Measurements from ENCODE around the gene SLC22A5. TPM values are rescaled to one million over a fixed set of nuclear protein-coding genes. Genes with fewer than 3 reads are reported as not detected.

SLC22A5 gene
- total RNA-seq, 2 donors from 2014 or later = 8.6 to 17.6 TPM

DNA sequence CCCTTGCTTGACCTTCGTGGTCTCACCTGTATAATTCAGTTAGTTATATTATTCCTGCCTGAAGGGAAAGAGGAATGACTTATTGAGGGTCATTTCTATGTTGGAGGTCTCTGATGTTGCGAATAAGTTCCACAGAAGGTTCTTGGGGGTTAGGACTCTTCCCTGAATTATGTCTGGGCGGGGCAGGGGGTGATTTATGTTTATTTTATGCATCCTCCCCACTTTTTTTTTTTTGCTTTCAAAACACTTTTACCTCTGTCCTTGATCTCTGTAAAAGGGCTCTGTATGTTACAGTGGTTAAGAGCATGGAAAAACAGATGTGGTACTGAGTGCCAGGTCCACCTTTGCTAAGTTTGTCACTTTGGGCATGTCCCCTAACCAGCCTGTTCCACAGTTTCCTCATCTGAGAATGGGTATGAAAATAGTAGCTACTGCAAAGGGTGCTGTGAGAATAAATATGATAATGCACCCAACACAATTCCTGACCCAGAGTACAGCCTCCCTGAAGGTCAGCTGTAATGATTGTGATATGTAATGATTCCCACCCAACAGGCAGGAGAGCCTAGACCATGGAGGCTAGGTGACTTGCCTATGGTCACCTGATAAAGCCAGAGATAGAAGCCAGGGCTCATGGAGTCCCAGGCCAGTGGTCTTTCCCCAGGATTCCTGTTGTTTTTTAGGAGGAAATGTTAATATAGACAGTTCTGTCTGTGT lies 54.8 kb downstream of the SLC22A5 start:
- no peak for DNase-seq (ENCODE audit: low spot score)
- peaks cover 0 to 97% of the 10 kb centered on the region in 2 donors for H3K4me1 ChIP-seq
- TF ChIP-seq, protein P1, sequence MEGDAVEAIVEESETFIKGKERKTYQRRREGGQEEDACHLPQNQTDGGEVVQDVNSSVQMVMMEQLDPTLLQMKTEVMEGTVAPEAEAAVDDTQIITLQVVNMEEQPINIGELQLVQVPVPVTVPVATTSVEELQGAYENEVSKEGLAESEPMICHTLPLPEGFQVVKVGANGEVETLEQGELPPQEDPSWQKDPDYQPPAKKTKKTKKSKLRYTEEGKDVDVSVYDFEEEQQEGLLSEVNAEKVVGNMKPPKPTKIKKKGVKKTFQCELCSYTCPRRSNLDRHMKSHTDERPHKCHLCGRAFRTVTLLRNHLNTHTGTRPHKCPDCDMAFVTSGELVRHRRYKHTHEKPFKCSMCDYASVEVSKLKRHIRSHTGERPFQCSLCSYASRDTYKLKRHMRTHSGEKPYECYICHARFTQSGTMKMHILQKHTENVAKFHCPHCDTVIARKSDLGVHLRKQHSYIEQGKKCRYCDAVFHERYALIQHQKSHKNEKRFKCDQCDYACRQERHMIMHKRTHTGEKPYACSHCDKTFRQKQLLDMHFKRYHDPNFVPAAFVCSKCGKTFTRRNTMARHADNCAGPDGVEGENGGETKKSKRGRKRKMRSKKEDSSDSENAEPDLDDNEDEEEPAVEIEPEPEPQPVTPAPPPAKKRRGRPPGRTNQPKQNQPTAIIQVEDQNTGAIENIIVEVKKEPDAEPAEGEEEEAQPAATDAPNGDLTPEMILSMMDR (IDR thresholded peaks at IDR 0.05) = no peak
- H3K27ac ChIP-seq = peak overlapping the region in 1 of 2 donors; percentile 24
- no peaks in the 10 kb centered on the region for H3K27me3 ChIP-seq
- H3K9me3 ChIP-seq = no peaks in the 10 kb centered on the region
- H3K4me3 ChIP-seq = no peak overlapping the region
- peaks cover 13% of the 10 kb centered on the region for H3K36me3 ChIP-seq

DNA sequence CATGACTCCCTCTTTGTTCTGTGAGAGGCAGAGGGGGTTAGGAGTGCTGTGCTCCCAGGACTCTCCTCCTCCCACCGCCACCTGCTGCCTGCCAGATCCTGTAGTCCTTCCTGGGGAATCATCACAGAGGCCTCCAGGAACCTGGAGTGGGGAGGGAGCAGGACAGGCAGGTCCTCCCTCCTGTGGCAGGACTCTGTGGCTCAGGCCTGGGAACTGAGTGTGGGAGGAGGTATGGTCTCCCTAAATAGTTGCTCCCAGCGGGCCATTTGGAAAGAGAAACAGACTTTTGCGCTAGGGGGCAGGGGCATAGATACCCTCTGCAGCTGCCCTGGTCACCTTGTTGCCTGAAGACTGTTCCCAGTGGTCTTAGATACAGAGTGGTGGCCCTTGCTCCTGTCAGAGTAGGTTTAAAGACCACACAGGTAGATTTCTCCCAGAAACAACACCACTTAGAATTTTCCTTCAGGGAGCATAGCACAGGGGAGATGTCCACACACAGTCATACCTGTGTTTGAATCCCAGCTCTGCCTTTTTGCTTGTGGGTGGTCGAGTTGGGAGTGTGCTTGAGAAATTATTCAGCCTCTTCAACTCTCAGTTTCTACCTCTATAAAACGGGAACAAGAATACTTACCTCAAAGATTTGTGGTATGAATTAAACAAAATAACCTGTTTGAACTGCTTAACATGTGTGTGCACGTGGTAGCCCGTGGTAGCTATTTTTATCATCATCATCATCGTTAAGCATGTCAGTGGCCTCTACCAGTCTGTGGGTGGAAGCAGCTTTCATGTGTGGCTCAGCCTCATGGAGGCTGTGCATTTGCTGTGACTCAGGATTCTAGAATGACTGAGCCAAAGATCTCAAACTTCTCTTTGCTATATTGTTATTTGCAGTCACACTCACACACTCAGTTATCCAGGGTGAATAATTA lies 55.8 kb downstream of the SLC22A5 start:
- DNase-seq (ENCODE audit: low spot score) = peak; percentile 57
- H3K9me3 ChIP-seq = no peaks in the 10 kb centered on the region
- H3K27ac ChIP-seq = peak overlapping the region; percentile 46 to 58
- no peaks in the 10 kb centered on the region for H3K27me3 ChIP-seq
- H3K36me3 ChIP-seq = peaks cover 10% of the 10 kb centered on the region
- no peak overlapping the region for H3K4me3 ChIP-seq
- peaks cover 0 to 96% of the 10 kb centered on the region in 2 donors for H3K4me1 ChIP-seq
- TF ChIP-seq, protein P1 (IDR thresholded peaks at IDR 0.05) = no peak

DNA sequence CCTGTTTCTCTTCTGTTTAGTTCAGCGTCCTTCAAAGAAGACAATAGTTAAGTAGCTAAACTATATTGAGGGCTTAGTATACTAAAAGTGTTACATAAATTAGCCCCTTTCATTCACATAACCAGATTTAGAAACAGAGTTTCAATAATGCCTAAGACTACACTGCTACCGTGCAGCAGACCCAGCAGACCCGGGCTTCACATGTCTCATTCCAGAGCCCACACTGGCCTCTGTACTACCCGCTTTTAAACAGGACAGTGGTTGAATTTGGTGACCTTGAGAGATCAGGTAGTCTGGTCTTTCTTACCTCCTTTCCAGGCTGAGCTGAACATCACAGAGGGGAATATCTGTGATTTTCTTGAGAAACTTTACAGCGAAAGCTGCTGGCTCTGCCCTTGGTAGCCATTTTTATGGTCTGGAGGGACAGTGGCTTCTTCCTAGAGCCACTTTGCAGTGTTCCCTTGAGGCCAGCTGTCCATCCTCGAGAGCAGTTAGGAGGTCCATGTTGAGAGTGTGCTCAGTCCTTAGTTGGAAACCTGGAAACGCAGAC lies 56.5 kb downstream of the SLC22A5 start:
- H3K9me3 ChIP-seq = no peaks in the 10 kb centered on the region
- H3K27ac ChIP-seq = peak overlapping the region; percentile 46 to 58
- TF ChIP-seq, protein P1 (IDR thresholded peaks at IDR 0.05) = no peak
- no peaks in the 10 kb centered on the region for H3K27me3 ChIP-seq
- DNase-seq (ENCODE audit: low spot score) = peak; percentile 42
- peaks cover 4% of the 10 kb centered on the region for H3K36me3 ChIP-seq
- peaks cover 0 to 88% of the 10 kb centered on the region in 2 donors for H3K4me1 ChIP-seq
- no peak overlapping the region for H3K4me3 ChIP-seq

DNA sequence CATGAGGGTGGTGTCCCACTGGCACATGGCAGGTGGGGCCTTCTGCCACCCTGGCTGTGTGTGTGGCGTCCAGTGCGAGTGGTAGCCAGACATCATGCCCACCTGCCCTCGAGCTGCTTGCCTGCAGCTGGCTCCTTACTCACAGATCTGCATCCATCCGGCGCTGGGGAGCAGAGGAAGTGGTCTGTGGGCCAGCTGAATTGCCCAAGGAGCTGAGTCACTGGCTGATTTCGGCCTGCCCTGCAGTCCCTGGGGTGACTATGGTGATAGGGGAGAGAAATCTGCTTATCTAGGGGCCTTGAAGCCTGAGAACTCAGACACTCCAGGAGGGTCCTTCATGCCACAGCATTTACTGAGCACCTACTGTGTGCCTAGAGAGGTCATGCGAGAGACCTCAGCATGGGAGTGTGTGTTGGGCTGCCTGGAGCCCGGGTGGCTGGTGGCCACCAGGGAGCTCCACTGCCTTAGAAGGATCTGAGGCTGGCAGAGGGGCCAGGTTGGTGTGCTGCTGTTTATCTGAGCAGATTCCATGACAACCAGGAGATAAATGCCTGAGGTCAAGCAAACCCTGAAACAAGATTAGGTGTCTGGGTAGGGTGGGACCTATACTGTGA lies 57.1 kb downstream of the SLC22A5 start:
- TF ChIP-seq, protein P1 (IDR thresholded peaks at IDR 0.05) = peak in 1 of 2 donors; percentile 50
- H3K36me3 ChIP-seq = peaks cover 4% of the 10 kb centered on the region
- peak overlapping the region; percentile 46 to 58 for H3K27ac ChIP-seq
- peaks cover 0 to 83% of the 10 kb centered on the region in 2 donors for H3K4me1 ChIP-seq
- H3K9me3 ChIP-seq = no peaks in the 10 kb centered on the region
- no peaks in the 10 kb centered on the region for H3K27me3 ChIP-seq
- no peak overlapping the region for H3K4me3 ChIP-seq
- DNase-seq (ENCODE audit: low spot score) = peak; percentile 90

DNA sequence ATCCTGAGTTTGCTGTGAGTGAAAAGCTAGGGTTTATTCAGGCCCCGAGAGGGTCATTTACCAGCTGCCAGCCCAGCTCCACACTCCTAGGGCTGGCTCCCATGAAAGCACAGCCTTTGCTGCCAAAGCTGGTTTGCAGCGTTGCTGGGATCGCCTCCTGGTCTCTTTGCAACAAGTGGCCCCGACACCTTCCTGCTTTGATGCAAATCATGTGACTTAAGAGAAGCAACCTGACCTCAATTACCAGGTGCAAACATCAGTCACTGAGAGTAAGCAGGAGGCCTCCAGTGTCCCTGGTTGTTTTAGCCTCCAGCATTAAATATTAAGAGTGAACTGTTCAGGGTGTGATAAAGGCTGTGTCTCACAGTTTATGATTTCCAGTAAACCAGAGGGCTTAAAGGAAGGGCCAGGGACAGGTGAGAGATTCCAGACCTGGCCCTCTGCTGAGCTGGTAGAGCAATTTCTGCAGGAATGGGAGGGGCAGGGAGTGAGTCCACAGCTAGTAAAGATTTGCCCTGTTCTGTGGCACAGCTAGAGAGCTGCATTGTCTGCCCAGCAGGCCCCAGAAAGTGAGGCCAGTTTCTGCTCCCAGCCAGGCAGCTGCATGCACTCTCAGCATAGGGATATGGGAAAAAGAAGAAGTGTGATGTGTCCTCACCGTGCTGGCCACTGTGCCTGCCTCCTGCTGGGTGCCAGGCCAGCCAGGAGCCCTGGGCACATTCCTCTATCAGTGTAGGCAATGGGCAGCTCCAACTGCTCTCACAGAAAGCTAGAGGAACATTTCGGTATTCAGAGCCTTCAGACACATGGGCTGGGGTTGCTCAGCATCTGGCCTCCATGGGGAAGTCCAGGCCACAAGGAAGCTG lies 58.0 kb downstream of the SLC22A5 start:
- H3K36me3 ChIP-seq = peaks cover 4% of the 10 kb centered on the region
- TF ChIP-seq, protein P1 (IDR thresholded peaks at IDR 0.05) = no peak
- peak; percentile 59 for DNase-seq (ENCODE audit: low spot score)
- peak overlapping the region; percentile 46 to 58 for H3K27ac ChIP-seq
- H3K4me3 ChIP-seq = no peak overlapping the region
- H3K4me1 ChIP-seq = peaks cover 0 to 76% of the 10 kb centered on the region in 2 donors
- no peaks in the 10 kb centered on the region for H3K27me3 ChIP-seq
- no peaks in the 10 kb centered on the region for H3K9me3 ChIP-seq

Measured in right atrium auricular region (tissue), 2 donors.